ENCODE measurements around the gene DGKB.

The DGKB gene

DNA sequence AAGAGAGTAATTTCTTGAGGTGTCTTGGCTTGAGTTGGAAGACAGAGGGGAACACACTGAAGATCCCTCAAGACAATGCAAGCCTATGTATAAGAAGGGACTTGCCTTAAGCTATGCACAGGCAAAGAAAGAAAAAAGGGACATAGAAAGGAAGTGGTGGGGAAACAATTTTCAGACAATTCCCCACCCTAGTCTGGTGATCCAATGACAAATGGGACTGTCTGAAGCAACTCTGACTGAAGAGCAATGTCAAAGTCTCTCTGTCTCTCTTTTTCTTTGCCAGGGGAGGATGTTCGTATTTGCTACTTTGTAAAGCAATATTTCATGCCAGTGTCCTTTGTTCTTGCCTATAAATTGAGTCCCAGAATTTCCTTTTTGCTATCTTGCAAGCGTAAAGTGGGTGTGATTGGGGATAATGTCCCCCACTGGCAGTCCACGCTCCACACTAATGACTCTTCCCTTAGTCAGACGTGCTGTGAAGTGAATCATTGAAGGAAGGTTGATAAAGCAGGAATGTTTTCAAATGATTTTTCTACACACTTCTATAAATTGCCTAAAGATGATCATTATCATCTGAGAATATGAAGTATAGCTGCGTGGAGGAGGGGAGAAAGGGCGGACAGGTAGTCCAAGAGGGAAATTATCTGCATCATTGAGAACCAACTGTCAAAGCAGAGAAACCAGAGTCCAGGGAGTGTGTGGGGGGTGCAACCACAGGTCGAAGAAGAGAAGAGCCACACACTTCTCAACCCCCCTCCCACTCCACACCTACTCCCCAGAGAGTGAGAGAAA, 669.3 kb downstream of the DGKB start:
- no peak for DNase-seq (ENCODE audit: low read depth in 3 of 3, low spot score in 1 of 3)

DNA sequence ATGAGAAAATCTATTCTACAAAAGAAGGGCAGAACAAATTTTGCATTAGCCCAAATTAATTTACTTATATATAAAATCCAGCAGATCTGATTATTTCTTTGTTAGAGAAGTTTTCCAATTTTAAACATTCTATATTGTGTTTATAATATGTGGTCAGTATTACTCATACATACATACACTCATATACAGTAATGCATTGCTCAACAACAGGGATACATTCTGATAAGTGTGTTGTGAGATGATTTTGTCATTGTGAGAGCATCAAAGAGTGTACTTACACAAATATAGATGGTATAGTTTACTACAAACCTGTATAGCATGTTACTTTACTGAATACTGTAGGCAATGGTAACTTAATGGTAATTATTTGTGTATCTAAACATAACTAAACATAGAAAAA, 673.5 kb downstream of the DGKB start:
- DNase-seq (ENCODE audit: low read depth in 3 of 3, low spot score in 1 of 3) = no peak

DNA sequence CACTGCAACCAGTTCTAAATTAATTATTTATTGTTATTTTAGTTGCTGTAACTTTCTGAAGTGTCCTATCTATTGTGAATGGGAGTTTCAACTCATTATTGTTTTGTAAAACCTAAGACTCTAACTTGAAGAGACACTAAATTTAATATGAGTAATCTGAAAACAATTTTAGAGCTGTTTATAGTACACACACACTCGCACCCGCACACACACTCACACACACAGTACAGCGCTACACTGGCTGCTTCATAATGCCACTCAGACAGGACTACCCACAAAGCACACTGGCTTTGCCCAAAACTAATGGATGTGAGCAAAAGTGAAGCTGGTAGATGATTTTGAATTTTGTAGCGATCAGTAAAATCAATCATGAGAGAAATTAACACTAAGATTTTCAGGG, 674.2 kb downstream of the DGKB start:
- DNase-seq (ENCODE audit: low read depth in 3 of 3, low spot score in 1 of 3) = no peak

DNA sequence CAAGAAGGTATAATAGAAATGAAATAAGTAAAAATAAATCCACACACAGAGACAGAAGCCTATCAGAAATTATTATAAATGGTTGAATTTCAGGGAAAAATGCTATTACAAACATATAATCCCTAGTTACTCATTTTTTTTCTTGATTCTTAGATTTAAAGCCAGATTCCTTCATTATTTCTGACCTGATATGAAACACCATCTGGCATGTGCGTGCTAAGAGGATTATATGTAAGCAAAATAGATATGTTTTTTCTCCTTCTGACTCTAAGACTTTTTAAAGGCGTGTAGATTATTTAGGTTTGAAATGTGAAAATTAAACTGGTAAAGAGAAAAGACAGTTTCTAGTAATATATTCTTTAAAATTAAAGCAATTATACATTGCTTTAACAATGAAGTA, 676.4 kb downstream of the DGKB start:
- no peak for DNase-seq (ENCODE audit: low read depth in 3 of 3, low spot score in 1 of 3)

DNA sequence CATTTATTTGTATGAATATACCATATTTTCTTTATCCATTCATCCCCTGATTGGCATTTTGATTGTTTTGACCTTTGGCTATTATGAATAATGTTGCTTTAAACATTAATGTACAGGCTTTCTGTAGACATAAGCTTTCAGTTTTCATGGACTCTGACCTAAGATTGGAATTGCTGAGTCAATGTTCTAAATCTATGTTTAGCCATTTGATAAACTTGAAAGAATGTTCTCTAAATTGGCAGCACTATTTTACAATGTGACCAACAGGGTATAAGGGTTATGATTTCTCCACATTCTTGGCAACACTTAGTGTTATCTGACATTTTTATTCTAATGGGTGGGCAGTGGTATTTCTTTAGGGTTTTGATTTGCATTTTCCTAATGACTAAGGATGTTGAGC, 683.4 kb downstream of the DGKB start:
- no peak for DNase-seq (ENCODE audit: low read depth in 3 of 3, low spot score in 1 of 3)

DNA sequence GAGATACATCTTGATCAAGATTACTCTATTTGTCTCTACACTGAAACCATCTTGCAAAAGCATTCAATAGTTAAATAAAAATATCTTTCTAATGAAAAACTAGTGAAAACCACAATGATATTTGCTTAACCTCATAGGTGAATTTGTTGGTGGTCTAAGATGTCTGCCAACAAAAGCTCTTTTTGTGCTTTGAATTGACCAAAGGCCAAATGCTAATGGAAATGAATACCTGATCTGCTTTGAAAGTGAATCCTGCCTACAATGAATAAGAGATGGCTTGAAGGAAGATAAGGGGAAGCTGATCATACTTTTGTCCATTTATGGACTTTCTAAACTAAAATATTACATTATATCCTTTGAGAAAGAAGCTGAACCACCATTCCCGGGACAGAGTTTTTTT, 684.2 kb downstream of the DGKB start:
- DNase-seq (ENCODE audit: low read depth in 3 of 3, low spot score in 1 of 3) = no peak

DNA sequence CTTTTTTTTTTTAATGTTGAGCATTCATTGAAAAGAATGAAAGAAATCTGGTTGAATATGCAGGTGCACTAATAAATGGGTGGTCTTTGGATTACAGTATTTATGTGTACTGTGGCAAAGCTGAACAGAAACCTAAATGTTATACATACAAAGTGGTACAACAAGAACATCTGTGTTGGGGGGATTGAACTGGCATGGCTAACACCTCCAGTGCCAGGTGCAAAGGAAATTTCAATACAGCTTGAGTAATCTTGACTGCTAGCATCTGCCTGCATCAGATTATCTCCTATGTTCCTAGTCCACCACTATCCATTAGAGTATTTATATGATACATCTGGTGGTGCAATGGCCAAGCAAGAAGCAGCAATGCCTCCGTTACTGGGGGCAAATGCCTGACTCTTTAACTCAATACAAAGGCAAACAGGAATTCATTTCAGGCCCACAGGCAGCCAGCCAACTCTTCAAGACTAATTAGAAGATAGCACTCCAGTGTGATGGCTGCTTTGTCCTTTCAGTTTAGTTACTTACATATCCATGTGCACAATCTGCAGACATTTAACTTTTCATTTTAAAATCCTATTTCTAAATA, 692.6 kb downstream of the DGKB start:
- DNase-seq (ENCODE audit: low read depth in 3 of 3, low spot score in 1 of 3) = no peak

DNA sequence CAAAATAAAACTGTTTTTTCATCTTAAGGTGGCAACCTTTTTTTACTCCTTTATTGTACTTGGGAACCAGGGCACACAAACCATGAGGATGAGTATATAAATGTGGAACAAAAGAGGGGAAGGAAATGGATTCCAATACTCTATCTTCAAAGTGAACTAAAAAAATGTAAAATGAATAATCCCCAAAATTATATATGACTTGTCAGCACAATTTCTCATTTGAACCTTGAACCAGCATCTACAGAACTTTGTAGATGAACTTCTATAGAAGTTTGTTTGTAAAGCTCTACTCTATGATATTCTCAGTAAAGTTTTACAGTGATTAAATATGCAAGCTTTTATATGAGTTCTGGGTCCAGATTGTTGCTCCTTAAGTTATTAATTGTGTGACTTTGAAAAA, 694.8 kb downstream of the DGKB start:
- DNase-seq (ENCODE audit: low read depth in 3 of 3, low spot score in 1 of 3) = no peak

DNA sequence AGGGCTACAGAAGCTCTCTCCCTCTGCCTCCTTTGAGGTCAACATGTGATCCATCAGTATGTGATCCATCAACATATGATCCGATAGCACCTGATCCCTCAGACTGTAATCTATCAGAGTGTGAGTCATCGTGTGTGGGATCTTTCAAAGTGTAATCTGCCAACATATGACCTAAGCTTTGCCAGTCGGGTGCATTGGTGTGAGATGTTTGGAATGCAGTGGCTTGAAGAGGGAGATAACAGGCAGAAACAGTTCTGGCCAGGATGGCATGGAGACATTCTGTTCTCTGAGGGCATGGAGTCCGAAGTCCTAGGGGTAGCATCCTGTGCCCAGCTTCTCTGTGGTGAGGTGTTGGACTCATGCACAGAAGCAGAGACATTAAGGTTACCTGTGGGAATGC, 695.4 kb downstream of the DGKB start:
- no peak for DNase-seq (ENCODE audit: low read depth in 3 of 3, low spot score in 1 of 3)

DNA sequence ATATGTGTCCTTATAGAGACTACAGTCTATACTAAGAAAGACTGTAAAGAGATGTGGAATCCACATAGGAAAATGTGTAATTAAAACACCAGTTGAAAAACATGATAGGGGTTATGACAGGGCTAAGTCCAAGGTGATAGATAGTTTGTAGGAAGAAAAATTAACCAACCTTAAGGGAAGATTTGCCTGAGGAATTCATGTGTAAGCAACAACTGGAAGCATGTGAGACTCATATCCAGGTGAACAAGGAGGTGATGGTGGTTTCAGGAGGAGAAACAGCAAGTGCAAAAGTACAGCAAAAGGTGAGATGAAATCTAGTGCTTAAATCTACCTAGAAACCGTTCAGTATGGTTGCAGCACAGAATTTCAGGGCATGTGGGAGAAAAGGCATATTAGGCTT, 696.4 kb downstream of the DGKB start:
- no peak for DNase-seq (ENCODE audit: low read depth in 3 of 3, low spot score in 1 of 3)

DNA sequence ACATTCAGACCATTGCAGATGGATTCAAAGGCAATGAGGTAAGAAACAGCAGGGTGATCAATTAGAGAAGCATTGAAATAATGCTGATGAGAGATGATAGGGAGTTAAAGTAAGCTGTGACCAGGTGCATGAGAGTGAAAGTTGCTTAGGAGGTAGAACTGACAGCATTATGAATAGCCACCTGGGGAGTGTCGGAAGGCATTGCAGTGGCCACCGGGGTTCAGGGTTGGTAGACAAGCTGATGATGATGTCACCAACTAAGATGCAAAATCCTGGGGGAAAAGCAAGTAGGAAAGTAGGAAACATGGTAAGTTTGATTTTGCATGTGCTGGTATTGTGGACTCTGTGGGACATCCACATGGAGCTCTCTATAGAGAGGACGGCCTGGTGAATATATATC, 701.2 kb downstream of the DGKB start:
- no peak for DNase-seq (ENCODE audit: low read depth in 3 of 3, low spot score in 1 of 3)

DNA sequence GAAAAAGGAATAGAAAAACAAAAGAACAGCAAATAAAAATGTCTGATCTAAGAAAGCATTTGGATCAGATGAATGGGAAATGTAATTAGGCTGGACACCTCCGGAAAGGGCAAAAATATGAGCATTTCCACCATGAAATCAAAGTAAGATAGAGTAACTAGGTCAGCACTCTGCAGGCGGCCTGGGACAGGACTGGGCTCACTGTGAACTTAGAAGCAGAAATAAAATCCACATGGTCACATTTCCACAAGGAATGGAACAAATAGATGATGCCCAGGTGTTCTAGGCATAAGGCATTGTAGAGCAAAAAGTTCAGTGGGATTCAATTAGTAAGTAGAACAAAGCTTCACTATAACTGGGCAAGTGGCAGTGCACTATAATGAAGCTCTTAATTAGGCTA, 703.2 kb downstream of the DGKB start:
- no peak for DNase-seq (ENCODE audit: low read depth in 3 of 3, low spot score in 1 of 3)

DNA sequence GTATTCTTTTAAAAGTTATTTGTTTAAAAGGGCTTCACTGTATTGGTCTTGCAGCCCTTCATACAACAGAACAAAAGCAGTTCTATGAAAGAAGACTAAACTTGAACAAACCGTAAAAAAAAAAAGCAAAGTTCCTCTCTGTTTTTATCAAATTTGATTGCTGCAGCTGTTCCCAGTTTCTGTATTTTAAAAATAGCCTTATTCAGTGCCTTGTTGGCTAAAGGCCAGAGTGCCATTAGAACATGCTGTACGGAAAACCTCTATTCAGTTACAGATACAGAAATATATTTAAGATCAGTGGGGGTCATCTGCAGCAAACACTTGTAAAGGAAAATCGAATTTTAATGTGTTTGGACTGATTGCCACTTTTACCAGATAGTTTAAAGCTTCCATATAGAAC, 705.3 kb downstream of the DGKB start:
- DNase-seq (ENCODE audit: low read depth in 3 of 3, low spot score in 1 of 3) = no peak

DNA sequence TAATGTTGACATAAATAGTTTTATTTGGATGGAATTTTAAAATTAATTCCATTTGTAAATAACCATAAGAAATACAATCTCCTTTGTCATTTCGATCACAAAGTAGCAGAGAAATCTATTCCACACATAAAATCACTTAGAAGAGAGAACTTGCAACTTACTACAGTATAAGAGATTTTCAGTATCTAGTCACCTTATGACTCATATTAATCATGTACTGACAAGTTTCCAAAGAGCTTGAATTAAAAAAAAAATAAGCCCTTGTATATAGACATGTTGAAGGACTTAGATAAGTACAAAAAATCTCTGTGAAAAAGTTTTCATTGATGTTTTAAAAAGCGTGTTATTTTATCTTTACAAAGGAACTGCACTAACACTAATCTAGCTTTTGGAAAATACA, 706.0 kb downstream of the DGKB start:
- no peak for DNase-seq (ENCODE audit: low read depth in 3 of 3, low spot score in 1 of 3)

DNA sequence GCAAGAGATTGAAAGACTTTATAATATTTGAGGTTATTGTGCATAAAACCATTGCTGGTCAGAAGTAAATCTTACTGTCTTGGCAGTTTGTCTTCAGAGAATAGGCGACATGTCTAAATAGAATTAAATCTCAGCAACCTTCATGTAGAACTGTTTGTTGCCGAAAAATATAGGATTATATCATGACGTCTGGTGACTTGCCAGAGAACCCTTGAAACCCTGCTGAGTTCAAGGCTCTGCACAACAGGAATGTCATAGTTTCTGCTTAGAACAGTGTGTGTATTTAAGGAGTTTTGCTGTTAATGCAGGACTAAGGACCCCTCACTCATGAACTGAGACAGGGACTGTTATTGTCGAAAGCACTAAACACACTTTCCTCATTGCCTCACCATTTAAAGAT, 706.7 kb downstream of the DGKB start:
- DNase-seq (ENCODE audit: low read depth in 3 of 3, low spot score in 1 of 3) = no peak

DNA sequence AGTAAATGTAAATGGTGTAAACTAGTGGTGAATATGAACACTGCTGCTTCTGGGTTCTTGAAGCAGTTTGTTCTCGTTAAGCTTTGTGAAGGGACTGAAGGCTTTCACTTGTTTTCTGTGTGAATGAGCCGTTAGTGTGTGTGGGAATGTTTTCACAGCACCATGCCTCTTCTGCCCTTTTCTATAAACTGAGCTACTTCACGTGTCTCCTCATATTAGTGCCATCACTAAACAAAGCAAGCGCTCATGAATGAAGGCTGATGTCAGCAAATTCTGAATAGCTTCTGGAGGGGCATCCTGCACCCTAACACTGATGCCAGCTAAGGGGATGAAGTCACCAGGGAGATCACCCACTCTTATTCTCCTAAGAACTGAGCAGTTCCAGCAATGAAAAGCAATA, 707.5 kb downstream of the DGKB start:
- no peak for DNase-seq (ENCODE audit: low read depth in 3 of 3, low spot score in 1 of 3)

DNA sequence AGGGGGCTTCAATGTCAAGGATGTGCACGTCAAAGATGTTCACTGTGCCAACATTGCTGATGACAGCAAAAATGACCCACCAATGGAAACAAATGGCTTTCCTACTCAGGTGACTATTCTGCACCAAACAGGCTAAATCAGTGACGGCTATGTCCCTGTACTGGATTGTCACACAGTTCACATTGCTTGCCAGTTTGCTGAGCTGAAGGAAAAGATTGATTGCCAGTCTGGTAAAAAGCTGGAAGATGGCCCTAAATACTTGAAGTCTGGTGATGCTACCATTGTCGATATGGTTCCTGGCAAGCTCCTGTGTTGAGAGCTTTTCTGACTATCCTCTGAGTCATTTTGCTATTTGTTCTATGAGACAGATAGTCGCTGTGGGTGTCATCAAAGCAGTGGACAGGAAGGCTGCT, 710.9 kb downstream of the DGKB start:
- DNase-seq (ENCODE audit: low read depth in 3 of 3, low spot score in 1 of 3) = no peak

DNA sequence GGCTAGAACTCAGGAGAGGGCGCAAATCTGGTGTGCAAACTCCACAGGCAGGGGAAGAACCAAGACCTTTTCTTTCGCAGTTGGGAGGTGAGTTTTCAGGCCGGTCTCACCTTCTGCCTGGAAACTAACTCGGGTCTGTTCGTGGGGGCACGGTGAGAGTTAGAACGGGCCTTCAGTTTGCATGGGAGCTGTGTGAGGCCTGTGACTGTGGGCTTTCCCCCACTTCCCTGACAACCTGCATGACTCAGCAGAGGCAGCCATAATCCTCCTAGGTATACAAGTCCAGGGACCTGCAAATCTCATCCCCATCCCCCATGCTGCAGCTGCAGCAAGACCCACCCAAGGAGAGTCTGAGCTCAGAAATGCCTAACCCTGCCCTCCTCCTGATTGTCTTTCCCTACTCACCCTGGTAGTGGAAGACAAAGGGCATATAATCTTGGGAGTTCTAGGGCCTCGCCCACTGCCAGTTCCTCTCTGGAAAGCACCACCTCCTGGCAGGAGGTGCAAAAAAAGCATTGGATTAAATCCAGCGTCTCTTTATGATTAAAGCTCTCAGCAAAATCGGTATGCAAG, 718.2 kb downstream of the DGKB start:
- DNase-seq (ENCODE audit: low read depth in 3 of 3, low spot score in 1 of 3) = no peak

DNA sequence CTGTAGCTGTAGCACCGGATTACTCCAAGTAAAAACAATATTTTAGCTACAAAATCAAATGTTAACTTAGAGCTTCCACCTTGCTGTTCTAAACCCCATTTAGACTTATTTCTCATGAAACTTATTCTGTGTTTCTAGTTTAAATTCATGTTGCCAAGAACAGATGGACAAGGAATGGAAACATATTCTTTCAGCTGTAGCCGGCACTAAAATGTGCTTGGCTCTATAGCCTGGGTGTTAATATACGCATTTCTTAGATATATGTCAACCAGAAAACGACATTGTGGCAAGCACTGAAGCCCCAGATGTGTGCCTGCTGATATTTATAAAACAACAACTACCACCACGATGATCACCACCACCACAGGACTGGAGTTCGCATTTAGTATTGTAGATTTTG, 722.8 kb downstream of the DGKB start:
- no peak for DNase-seq (ENCODE audit: low read depth in 3 of 3, low spot score in 1 of 3)

DNA sequence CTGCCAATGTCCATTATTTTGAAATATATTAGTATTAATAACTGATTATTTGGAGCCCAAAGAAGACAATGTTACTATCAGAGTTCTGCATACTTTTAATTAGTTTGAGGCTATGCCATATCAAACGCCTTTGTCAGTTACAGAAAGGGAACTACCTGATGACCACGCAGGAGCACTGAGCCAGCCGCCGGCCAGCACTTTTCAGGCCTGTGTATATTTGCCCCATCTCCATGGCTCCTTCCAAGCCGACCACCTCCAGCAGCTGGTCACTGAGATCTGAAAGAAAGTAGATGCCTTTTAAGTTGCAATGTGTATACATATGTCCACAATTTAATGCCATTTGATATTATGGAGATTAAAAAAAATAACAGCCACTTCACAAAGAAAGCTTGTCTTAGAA, 724.7 kb downstream of the DGKB start:
- no peak for DNase-seq (ENCODE audit: low read depth in 3 of 3, low spot score in 1 of 3)

DNA sequence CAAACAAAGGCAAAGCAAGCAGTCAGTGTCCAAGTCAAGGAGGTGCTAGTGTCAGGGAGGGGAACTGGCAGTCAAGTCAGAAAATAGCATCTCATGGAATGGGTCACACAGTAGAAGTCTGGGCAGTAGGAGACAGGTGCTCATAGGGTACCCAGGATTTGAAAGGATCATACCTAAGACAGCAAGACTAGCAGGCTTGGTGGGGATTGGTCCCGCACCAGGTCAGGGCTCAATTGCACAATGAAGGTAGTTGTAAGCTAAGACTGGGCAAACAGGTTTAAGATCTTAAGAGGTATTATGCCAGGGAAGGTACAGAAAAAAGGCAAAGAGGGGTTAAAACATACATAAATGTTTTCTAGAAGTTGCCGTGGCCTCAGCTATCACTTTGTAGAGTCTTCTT, 731.7 kb downstream of the DGKB start:
- DNase-seq (ENCODE audit: low read depth in 3 of 3, low spot score in 1 of 3) = no peak

DNA sequence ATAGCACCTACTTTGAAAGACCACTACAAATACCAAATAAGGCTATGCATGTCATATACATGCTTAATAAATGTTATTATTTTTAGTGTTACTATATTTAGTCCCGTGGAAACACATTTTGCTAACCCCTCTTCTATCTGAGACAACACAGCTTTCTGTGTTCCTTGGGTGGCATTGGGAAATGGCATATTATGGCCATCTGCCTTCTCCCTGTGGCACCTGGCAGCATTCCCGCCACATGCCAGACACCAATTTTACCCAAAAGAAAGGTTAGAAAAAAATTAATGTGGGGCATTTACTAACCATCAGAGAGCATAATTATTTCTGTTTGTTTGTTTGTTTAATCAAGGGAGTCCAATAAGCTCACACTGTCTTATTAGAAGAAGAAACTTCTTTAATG, 744.4 kb downstream of the DGKB start:
- no peak for DNase-seq (ENCODE audit: low read depth in 3 of 3, low spot score in 1 of 3)

DNA sequence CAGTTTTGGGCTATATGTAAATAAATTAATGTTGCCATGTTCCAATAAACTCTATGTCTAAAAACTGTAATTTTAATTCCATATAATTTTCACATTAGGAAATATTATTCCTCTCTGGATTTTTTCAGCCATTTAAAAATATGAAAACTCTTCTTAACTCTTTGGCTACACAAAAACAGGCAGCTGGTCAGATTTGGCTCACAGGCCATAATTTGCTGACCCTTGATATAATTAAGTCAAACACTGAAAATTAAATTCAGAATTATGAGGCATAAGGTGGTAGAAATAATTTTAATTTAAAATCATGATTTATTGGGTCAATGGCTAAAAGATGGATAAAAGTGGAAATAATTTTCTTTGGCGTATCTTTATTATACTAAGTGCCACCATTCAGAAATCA, 746.1 kb downstream of the DGKB start:
- no peak for DNase-seq (ENCODE audit: low read depth in 3 of 3, low spot score in 1 of 3)

Data from stimulated activated CD4-positive, alpha-beta T cell treated with anti-CD3 and anti-CD28 coated beads, TNF-alpha, amount 100 ng/mL, for 1 hour (primary cell).